K562 (cell line): ENCODE measurements around the gene LYSMD1. TPM values are rescaled to one million over a fixed set of nuclear protein-coding genes. Genes with fewer than 3 reads are reported as not detected.

Source experiments
- BCL6 ChIP-seq: fragments of 250-450 bp; sonication (Bioruptor Pico); IDR thresholded peaks from 2 replicates; pipeline ENCODE4 v1.4.0; 2020
- ETV1 ChIP-seq: fragments of 450-650 bp; conservative IDR thresholded peaks from 2 replicates; pipeline ENCODE4 v1.6.1; 2016; ENCODE audit warnings: missing genetic modification characterization, control low read depth, low read depth, missing compliant biosample characterization
- FOXM1 ChIP-seq, 2 experiments: fragments of 450-650 bp in 1 of 2; sonication (generic) in 1 of 2; formaldehyde crosslinking in 1 of 2; IDR thresholded peaks; 2 replicates each; pipeline versions ENCODE4 v1.6.1 to v1.9.0; 2017 to 2022; ENCODE audit warnings: low read depth in 2 of 2, mild to moderate bottlenecking in 2 of 2, missing genetic modification reagents in 1 of 2, moderate library complexity in 1 of 2
- MYNN ChIP-seq, 2 experiments: sonication (generic); formaldehyde crosslinking in 1 of 2; IDR thresholded peaks; 2 replicates each; pipeline versions ENCODE4 v1.5.0 to v1.6.1; 2016 to 2020; ENCODE audit warnings: antibody characterized with exemption in 1 of 2, missing genetic modification reagents in 1 of 2
- SIRT6 ChIP-seq: IDR thresholded peaks from one replicate; pipeline ENCODE4 v1.6.1; 2012; ENCODE audit warnings: low read depth, mild to moderate bottlenecking, control low read depth, inconsistent platforms, low read length, moderate library complexity
- TCFL5 ChIP-seq: fragments of 250-450 bp; sonication (Bioruptor Pico); conservative IDR thresholded peaks from 2 replicates; pipeline ENCODE4 v1.6.1; 2021; ENCODE audit warnings: mild to moderate bottlenecking, moderate library complexity, matching md5 sums
- U2AF1 ChIP-seq: fragments of 200-400 bp; formaldehyde crosslinking; optimal IDR thresholded peaks from 2 replicates; pipeline ENCODE3; 2017; ENCODE audit warnings: mild to moderate bottlenecking, low read depth, low read length, moderate library complexity
- XRCC5 ChIP-seq: fragments of 200-400 bp; formaldehyde crosslinking; IDR thresholded peaks from 2 replicates; pipeline ENCODE4 v1.6.1; 2017; ENCODE audit warnings: low read depth, mild to moderate bottlenecking, low read length
- ZBTB8A ChIP-seq: fragments of 450-650 bp; IDR thresholded peaks from 2 replicates; pipeline ENCODE4 v1.6.1; 2018; ENCODE audit warnings: mild to moderate bottlenecking, moderate library complexity; ENCODE audit not compliant: partially characterized antibody
- ZNF12 ChIP-seq: sonication (generic); formaldehyde crosslinking; IDR thresholded peaks from 2 replicates; pipeline ENCODE4 v1.4.0; 2020; ENCODE audit warnings: mild to moderate bottlenecking, missing genetic modification reagents
- ZNF146 ChIP-seq: IDR thresholded peaks from one replicate; pipeline ENCODE4 v1.6.1; 2018; ENCODE audit warnings: missing compliant biosample characterization; ENCODE audit not compliant: unreplicated experiment
- ZNF165 ChIP-seq: fragments of 250-450 bp; sonication (Bioruptor Pico); IDR thresholded peaks from 2 replicates; pipeline ENCODE4 v1.4.0; 2020; ENCODE audit warnings: borderline replicate concordance
- ZNF175 ChIP-seq: fragments of 200-800 bp; sonication (Bioruptor generic); IDR thresholded peaks from 2 replicates; pipeline ENCODE4 v1.6.1; 2016; ENCODE audit warnings: low read depth, mild to moderate bottlenecking, missing genetic modification characterization, missing compliant biosample characterization
- ZNF77 ChIP-seq: fragments of 250-450 bp; sonication (Bioruptor Pico); IDR thresholded peaks from 2 replicates; pipeline ENCODE4 v1.5.0; 2020
- polyA plus RNA-seq, 8 experiments: library from polyadenylated mRNA; depleted of rRNA in 4 of 8; stranded (reverse) in 5 of 8; unstranded in 3 of 8; fragments of >200 nt; fragmentation: Nextera tagmentation in 2 of 8; fragmentation: Illumina TruSeq in 1 of 8; extraction: Ambion mirVana in 2 of 8; extraction: Trizol in 1 of 8; gene quantifications; 2 replicates each; pipeline versions ENCODE4 v1.2.1 to v1.2.3, GENCODE V29; 2011 to 2014; ENCODE audit warnings: inconsistent platforms in 1 of 8, missing spikeins in 1 of 8
- total RNA-seq, 7 experiments: library from RNA; depleted of rRNA in 6 of 7; stranded (reverse); fragments of >200 nt in 6 of 7; fragmentation: Illumina TruSeq in 2 of 7; extraction: Trizol in 2 of 7; gene quantifications; 2 replicates each; pipeline versions ENCODE4 v1.2.1 to v1.2.3, GENCODE V29; 2011 to 2021; ENCODE audit warnings: low replicate concordance in 1 of 7
- TF ChIP-seq, protein P1 (sequence below): fragments of 450-650 bp; formaldehyde crosslinking; IDR thresholded peaks from 2 replicates; pipeline ENCODE4 v1.4.0; 2020; ENCODE audit warnings: mild to moderate bottlenecking, mixed read lengths
- TF ChIP-seq, protein P2 (sequence below): fragments of 450-650 bp; formaldehyde crosslinking; IDR thresholded peaks from 2 replicates; pipeline ENCODE4 v1.4.0; 2022; ENCODE audit warnings: missing genetic modification characterization
- TF ChIP-seq, protein P3 (sequence below), 2 experiments: IDR thresholded peaks in 1 of 2; conservative IDR thresholded peaks in 1 of 2; 2 replicates each; pipeline ENCODE4 v1.6.1; 2016; ENCODE audit warnings: low read depth in 2 of 2, mild to moderate bottlenecking in 1 of 2, missing compliant biosample characterization in 1 of 2, missing genetic modification characterization in 1 of 2, moderate library complexity in 1 of 2
- TF ChIP-seq, protein P4 (sequence below): fragments of 250-450 bp; sonication (Bioruptor Pico); IDR thresholded peaks from 2 replicates; pipeline ENCODE4 v1.6.1; 2021; ENCODE audit warnings: mild to moderate bottlenecking
- TF ChIP-seq, protein P5 (sequence below): fragments of 250-450 bp; sonication (Bioruptor Pico); IDR thresholded peaks from 2 replicates; pipeline ENCODE4 v1.8.0; 2022; ENCODE audit warnings: moderate library complexity, mild to moderate bottlenecking, inconsistent platforms

Gene LYSMD1
- total and polyA plus RNA-seq, 9 of the 15 experiments (the other 6 are each of a cell fraction or from before 2014, with no cell fraction given), result 2.2 to 9.4 (median 6.0) TPM

DNA sequence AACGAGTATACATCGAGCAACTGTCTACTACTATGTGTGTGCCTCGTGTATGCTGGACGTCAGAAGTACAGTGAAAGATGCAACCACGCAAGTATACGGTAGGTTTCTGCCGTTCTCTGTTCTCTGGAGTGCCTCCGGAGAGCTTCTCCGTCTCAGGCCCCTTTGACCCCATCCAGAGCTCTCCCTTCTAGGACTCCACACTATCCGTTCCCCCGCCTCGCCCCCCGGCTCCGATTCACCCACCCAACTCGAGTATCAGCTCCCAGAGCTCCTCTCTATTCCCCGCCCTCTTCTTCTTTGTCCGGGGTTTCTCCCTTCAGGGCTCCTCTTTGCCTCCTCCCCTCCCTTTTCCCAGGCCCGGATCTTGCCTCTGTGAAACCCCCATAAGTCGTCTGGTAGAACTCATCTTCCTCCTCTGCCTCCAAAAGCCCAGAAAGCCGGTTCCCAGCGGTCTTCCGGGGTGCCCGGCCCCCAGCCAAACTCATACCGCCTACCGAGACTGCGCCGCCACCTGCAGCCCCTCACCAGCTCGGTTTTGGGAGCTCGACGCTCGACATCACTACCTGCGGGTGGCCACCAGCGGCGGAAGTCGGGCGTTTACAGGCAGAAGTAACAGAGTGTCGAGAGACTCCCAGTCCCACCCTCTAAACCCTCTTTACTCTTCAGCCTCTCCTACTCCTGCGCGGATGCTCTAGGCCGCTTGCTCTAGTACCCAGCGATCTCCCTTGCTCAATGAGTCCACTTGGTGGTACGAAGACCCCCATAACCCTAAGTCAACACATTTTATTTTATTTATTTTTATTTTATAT, 24.1 kb upstream of the LYSMD1 start, which contains the start of gene VPS72 (continued):
- TF ChIP-seq, protein P1, sequence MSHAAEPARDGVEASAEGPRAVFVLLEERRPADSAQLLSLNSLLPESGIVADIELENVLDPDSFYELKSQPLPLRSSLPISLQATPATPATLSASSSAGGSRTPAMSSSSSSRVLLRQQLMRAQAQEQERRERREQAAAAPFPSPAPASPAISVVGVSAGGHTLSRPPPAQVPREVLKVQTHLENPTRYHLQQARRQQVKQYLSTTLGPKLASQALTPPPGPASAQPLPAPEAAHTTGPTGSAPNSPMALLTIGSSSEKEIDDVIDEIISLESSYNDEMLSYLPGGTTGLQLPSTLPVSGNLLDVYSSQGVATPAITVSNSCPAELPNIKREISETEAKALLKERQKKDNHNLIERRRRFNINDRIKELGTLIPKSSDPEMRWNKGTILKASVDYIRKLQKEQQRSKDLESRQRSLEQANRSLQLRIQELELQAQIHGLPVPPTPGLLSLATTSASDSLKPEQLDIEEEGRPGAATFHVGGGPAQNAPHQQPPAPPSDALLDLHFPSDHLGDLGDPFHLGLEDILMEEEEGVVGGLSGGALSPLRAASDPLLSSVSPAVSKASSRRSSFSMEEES (CRISPR knock-in tag), result no peak
- peak; percentile 92 for TF ChIP-seq ETV1 (tag)
- TF ChIP-seq, protein P2, sequence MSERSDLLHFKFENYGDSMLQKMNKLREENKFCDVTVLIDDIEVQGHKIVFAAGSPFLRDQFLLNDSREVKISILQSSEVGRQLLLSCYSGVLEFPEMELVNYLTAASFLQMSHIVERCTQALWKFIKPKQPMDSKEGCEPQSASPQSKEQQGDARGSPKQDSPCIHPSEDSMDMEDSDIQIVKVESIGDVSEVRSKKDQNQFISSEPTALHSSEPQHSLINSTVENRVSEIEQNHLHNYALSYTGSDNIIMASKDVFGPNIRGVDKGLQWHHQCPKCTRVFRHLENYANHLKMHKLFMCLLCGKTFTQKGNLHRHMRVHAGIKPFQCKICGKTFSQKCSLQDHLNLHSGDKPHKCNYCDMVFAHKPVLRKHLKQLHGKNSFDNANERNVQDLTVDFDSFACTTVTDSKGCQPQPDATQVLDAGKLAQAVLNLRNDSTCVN (CRISPR knock-in tag), result no peak
- no peak for TF ChIP-seq SIRT6
- peak; percentile 75 for TF ChIP-seq MYNN (IDR thresholded peaks at IDR 0.05)
- TF ChIP-seq MYNN (CRISPR knock-in tag; IDR thresholded peaks at IDR 0.05), result no peak
- TF ChIP-seq, protein P3, sequence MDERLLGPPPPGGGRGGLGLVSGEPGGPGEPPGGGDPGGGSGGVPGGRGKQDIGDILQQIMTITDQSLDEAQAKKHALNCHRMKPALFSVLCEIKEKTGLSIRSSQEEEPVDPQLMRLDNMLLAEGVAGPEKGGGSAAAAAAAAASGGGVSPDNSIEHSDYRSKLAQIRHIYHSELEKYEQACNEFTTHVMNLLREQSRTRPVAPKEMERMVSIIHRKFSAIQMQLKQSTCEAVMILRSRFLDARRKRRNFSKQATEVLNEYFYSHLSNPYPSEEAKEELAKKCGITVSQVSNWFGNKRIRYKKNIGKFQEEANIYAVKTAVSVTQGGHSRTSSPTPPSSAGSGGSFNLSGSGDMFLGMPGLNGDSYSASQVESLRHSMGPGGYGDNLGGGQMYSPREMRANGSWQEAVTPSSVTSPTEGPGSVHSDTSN (CRISPR knock-in tag; IDR thresholded peaks at IDR 0.05; ENCODE audit: low read depth), result no peak
- TF ChIP-seq, protein P3 (tag; conservative IDR thresholded peaks at IDR 0.05; ENCODE audit: low read depth), result no peak
- TF ChIP-seq ZNF146 (CRISPR knock-in tag), result no peak
- TF ChIP-seq ZNF12 (CRISPR knock-in tag), result no peak; the same call in 1 of the 2 replicates
- TF ChIP-seq ZNF77 (CRISPR knock-in tag), result no peak
- TF ChIP-seq ZNF175 (CRISPR knock-in tag), result no peak; the same call in 1 of the 2 replicates
- peak; percentile 84 for TF ChIP-seq FOXM1 (IDR thresholded peaks at IDR 0.05; ENCODE audit: low read depth)
- no peak for TF ChIP-seq FOXM1 (CRISPR knock-in tag; IDR thresholded peaks at IDR 0.05; ENCODE audit: low read depth)
- TF ChIP-seq BCL6, result no peak
- TF ChIP-seq, protein P4, sequence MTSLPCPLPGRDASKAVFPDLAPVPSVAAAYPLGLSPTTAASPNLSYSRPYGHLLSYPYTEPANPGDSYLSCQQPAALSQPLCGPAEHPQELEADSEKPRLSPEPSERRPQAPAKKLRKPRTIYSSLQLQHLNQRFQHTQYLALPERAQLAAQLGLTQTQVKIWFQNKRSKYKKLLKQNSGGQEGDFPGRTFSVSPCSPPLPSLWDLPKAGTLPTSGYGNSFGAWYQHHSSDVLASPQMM (CRISPR knock-in tag), result no peak
- TF ChIP-seq XRCC5, result peak; percentile 100
- no peak for TF ChIP-seq TCFL5
- TF ChIP-seq, protein P5, sequence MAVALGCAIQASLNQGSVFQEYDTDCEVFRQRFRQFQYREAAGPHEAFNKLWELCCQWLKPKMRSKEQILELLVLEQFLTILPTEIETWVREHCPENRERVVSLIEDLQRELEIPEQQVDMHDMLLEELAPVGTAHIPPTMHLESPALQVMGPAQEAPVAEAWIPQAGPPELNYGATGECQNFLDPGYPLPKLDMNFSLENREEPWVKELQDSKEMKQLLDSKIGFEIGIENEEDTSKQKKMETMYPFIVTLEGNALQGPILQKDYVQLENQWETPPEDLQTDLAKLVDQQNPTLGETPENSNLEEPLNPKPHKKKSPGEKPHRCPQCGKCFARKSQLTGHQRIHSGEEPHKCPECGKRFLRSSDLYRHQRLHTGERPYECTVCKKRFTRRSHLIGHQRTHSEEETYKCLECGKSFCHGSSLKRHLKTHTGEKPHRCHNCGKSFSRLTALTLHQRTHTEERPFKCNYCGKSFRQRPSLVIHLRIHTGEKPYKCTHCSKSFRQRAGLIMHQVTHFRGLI (CRISPR knock-in tag), result no peak
- TF ChIP-seq ZNF165, result no peak
- TF ChIP-seq ZBTB8A, result no peak
- no peak for TF ChIP-seq U2AF1
